Activated B cell treated with CpG ODN at 0.5 μM for 24 hours (primary cell): ENCODE measurements around the gene ACOX3. TPM values are rescaled to one million over a fixed set of nuclear protein-coding genes. Genes with fewer than 3 reads are reported as not detected.

Source experiments
- ATAC-seq: fragments of 200-7000 bp; cut with Tn5 transposase; one replicate; pipeline ENCODE4 v1.10.0; 2021; ENCODE audit warnings: low read depth, mild to moderate bottlenecking, moderate library complexity
- CTCF ChIA-PET: fragments of 350-600 bp; sonication (Branson Sonifier 250); formaldehyde crosslinking; loops from one replicate; lab custom pipeline; 2021; ENCODE audit warnings: antibody characterized with exemption; lab: Charles Lee
- POLR2A ChIA-PET: fragments of 350-600 bp; sonication (Branson Sonifier 250); formaldehyde crosslinking; loops from one replicate; lab custom pipeline; 2021; ENCODE audit warnings: antibody characterized with exemption; lab: Charles Lee
- DNase-seq: peaks from one replicate; pipeline ENCODE4 v3.0.0; 2022
- H3K27ac Mint-ChIP-seq: one replicate; pipeline ENCODE4 v1.8.0; 2020; ENCODE audit warnings: mixed read lengths
- H3K27me3 Mint-ChIP-seq: one replicate; pipeline ENCODE4 v1.8.0; 2021; ENCODE audit warnings: mixed read lengths
- H3K36me3 Mint-ChIP-seq: one replicate; pipeline ENCODE4 v1.8.0; 2021; ENCODE audit warnings: low read depth, mixed read lengths
- H3K4me1 Mint-ChIP-seq: one replicate; pipeline ENCODE4 v1.8.0; 2021; ENCODE audit warnings: mixed read lengths
- H3K4me3 Mint-ChIP-seq: one replicate; pipeline ENCODE4 v1.8.0; 2020; ENCODE audit warnings: mild to moderate bottlenecking, mixed read lengths
- H3K9me3 Mint-ChIP-seq: one replicate; pipeline ENCODE4 v1.8.0; 2020; ENCODE audit warnings: mixed read lengths
- intact Hi-C: fragments of 100-400 bp; cut with micrococcal nuclease; formaldehyde crosslinking; loops from one replicate; pipeline ENCODE4 v1.15.1; 2024
- total RNA-seq: library from RNA; stranded (reverse); gene quantifications from 2 replicates; pipeline ENCODE4 v1.2.3, GENCODE V29; 2022
- TF ChIP-seq, protein P1 (sequence below): fragments of 200-600 bp; IDR thresholded peaks from one replicate; pipeline ENCODE4 v1.8.0; 2022; ENCODE audit warnings: antibody characterized with exemption, mild to moderate bottlenecking

The ACOX3 gene
- total RNA-seq, 1 donor from 2014 or later: 20.6 TPM

- Mint-ChIP-seq H3K27ac (no peak overlapping the region), H3K36me3 (peaks cover 27% of the 10 kb centered on the region), H3K4me3 (no peak overlapping the region), H3K27me3 (no peaks in the 10 kb centered on the region), H3K4me1 (no peaks in the 10 kb centered on the region), H3K9me3 (no peaks in the 10 kb centered on the region)
- TF ChIP-seq, protein P1, sequence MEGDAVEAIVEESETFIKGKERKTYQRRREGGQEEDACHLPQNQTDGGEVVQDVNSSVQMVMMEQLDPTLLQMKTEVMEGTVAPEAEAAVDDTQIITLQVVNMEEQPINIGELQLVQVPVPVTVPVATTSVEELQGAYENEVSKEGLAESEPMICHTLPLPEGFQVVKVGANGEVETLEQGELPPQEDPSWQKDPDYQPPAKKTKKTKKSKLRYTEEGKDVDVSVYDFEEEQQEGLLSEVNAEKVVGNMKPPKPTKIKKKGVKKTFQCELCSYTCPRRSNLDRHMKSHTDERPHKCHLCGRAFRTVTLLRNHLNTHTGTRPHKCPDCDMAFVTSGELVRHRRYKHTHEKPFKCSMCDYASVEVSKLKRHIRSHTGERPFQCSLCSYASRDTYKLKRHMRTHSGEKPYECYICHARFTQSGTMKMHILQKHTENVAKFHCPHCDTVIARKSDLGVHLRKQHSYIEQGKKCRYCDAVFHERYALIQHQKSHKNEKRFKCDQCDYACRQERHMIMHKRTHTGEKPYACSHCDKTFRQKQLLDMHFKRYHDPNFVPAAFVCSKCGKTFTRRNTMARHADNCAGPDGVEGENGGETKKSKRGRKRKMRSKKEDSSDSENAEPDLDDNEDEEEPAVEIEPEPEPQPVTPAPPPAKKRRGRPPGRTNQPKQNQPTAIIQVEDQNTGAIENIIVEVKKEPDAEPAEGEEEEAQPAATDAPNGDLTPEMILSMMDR: no peak
- no peak for DNase-seq
- POLR2A ChIA-PET: no interaction called here
- intact Hi-C loops: no loop called here
- ATAC-seq: no peak
- CTCF ChIA-PET: no interaction called here
These were observed 37.8 kb upstream of the ACOX3 start for GRCh38 chr4:8478371-8478770.

DNA sequence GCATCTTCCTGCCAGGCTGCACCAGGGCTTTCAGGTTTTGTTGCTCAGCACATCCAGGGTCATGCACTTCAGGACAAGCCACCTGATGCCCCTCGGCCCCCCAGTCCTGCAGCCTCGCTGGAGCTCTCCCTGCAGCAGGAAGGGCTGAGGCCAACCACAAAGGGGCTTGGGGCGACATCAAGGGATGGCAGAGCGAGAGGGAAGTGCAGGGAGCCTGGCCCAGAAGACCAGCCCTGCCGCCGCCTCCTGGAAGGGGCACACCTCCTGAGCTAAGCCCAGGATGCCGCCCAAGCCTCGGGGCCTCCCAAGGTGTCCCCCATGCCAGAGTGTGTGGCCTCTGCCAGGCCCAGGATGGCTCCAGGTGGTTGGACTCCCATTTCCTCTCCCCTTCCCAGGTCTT is 37.2 kb upstream of the ACOX3 start:
- ATAC-seq: no peak
- Mint-ChIP-seq H3K27me3 (no peaks in the 10 kb centered on the region), H3K27ac (no peak overlapping the region), H3K36me3 (peaks cover 27% of the 10 kb centered on the region), H3K9me3 (no peaks in the 10 kb centered on the region), H3K4me1 (no peaks in the 10 kb centered on the region), H3K4me3 (no peak overlapping the region)
- TF ChIP-seq, protein P1: no peak
- intact Hi-C loops: no loop called here
- ChIA-PET POLR2A (no interaction called here), CTCF (no interaction called here)
- no peak for DNase-seq

DNA sequence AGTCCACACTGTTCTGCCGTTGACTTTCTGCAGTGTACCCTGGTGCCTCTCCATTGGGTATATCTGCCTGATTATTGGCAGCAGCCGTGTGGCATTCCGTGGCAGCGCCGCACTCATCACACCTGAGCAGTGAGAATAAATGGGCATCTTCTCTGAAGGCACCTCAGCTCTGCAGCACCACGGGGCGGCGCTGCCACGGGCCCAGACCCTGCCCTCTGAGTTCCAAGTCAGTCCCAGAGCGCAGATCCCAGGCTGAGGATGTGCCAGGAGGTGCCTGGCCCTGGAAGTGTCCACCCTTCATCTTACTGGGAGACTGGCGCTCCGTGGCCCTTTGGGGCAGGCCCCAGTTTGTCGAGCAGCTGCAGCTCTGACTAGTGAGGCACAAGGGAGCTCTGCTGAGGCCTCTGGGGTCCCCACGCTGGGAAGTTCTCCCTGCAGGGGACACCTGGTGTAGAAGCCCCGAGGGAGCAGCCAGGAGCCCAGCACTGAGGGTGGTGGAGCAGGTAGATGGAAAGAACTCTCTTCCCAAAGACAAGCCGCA is 36.6 kb upstream of the ACOX3 start:
- H3K27ac Mint-ChIP-seq: no peak overlapping the region
- intact Hi-C loops: no loop called here

DNA sequence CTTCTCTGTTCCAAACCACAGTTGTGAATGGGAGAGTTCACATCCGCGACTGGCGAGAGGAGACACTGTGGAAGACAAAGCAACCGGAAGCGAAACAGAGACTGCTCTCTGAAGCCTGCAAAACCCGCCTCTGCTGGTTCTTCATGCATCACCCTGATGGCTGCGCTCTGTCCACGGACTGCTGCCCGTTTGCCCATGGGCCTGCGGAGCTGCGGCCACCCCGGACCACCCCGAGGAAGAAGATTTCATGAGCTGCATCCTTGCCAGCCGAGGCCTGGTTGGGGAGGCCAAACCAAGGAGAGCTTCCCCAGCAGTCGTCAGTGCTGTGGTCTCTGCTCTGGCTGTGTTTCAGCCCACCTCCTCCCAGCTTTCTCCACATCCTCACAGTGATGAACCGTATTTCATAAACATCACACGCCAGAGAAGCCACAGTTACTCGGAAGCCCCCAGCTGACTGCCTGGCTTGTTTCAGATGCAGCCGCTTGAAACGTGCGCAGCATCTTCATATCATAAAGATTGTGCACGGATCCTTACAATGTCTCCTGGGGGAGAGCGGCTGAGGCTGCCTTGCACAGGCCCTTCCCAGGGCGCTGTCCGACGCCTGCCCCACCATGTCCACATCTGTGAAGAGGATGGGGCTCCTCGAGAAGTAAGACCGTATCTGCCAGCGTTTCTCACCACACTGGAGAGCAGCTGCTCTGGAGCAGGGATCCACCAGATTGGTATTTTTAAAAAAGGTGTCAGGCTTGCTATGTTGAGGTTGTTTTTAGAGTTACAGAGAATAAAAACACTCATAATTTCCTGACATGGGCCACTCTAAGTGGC is 35.4 kb upstream of the ACOX3 start:
- TF ChIP-seq, protein P1: no peak

More for the DNA sequence above, 36.6 kb upstream of the ACOX3 start:
- TF ChIP-seq, protein P1: no peak
- no peaks in the 10 kb centered on the region for H3K4me1 Mint-ChIP-seq
- CTCF ChIA-PET: no interaction called here
- peaks cover 27% of the 10 kb centered on the region for H3K36me3 Mint-ChIP-seq
- POLR2A ChIA-PET: no interaction called here
- DNase-seq: no peak
- no peaks in the 10 kb centered on the region for H3K27me3 Mint-ChIP-seq
- no peak for ATAC-seq
- H3K4me3 Mint-ChIP-seq: no peak overlapping the region
- H3K9me3 Mint-ChIP-seq: no peaks in the 10 kb centered on the region

DNA sequence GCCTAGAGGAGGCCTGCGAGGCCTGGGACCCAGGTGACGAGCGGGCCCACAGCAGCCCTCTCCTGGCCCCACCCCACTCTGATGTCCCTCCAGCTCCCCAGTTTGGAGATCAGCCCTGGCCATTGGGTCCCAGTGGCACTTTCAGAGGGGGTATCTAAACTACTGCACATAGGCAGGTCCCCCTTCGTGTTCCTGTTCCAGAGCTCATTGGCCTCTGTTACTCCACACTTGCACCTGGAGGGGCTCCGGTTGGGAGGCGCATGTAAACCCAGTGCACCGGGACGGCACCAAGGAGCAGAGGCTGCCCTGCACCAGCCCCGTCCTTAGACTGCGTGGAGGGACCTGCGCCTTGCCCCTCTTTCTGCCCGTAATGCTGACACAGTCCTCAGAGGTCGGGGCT is 34.3 kb upstream of the ACOX3 start:
- no peak overlapping the region for H3K4me3 Mint-ChIP-seq

More for the DNA sequence above, 35.4 kb upstream of the ACOX3 start:
- no peaks in the 10 kb centered on the region for H3K4me1 Mint-ChIP-seq
- ATAC-seq: no peak
- DNase-seq: no peak
- no peaks in the 10 kb centered on the region for H3K9me3 Mint-ChIP-seq
- intact Hi-C loops: no loop called here
- peaks cover 27% of the 10 kb centered on the region for H3K36me3 Mint-ChIP-seq
- no peak overlapping the region for H3K4me3 Mint-ChIP-seq
- ChIA-PET POLR2A (no interaction called here), CTCF (no interaction called here)
- H3K27ac Mint-ChIP-seq: no peak overlapping the region
- H3K27me3 Mint-ChIP-seq: no peaks in the 10 kb centered on the region

More for the DNA sequence above, 34.3 kb upstream of the ACOX3 start:
- H3K4me1 Mint-ChIP-seq: no peaks in the 10 kb centered on the region
- intact Hi-C loops: no loop called here
- DNase-seq: no peak
- no peak for ATAC-seq
- TF ChIP-seq, protein P1: no peak
- H3K27ac Mint-ChIP-seq: no peak overlapping the region
- ChIA-PET CTCF (no interaction called here), POLR2A (no interaction called here)
- H3K36me3 Mint-ChIP-seq: peaks cover 29% of the 10 kb centered on the region
- H3K9me3 Mint-ChIP-seq: no peaks in the 10 kb centered on the region
- H3K27me3 Mint-ChIP-seq: no peaks in the 10 kb centered on the region
